B cell (primary cell): Measurements from ENCODE around the gene LAMA1.

Experiments used
- CTCF ChIP-seq: fragments of 200-600 bp; IDR thresholded peaks from one replicate; pipeline ENCODE4 v1.8.0; 2022; ENCODE audit warnings: antibody characterized with exemption, mild to moderate bottlenecking
- EZH2 ChIP-seq: IDR thresholded peaks from 2 replicates; pipeline ENCODE4 v1.6.1; 2012; ENCODE audit warnings: borderline replicate concordance, low read depth, mild to moderate bottlenecking, moderate library complexity, low read length; ENCODE audit not compliant: insufficient read depth, poor library complexity, severe bottlenecking

- TF ChIP-seq CTCF, result no peak
- no peak for TF ChIP-seq EZH2
Measured at GRCh38 chr18:7102131-7102530, 15.5 kb downstream of the LAMA1 start.
